ENCODE data around the gene KDM2B.

KDM2B gene

GRCh38 chr12:121451961-121452339, 128.9 kb downstream of the KDM2B start:
- DNase-seq (ENCODE audit: low read depth in 2 of 2), result no peak
- no peak overlapping the region for H3K4me3 ChIP-seq (replicated peaks in 1 of 2; ENCODE audit: low read depth in 2 of 2, low read length in 2 of 2)
- TF ChIP-seq CTCF (IDR thresholded peaks at IDR 0.05; ENCODE audit: low read depth, low read length), result no peak

- no peak for TF ChIP-seq CTCF (IDR thresholded peaks at IDR 0.05; ENCODE audit: low read depth, low read length)
- no peak for DNase-seq (ENCODE audit: low read depth in 2 of 2)
- H3K4me3 ChIP-seq (replicated peaks in 1 of 2; ENCODE audit: low read depth in 2 of 2, low read length in 2 of 2), result no peak overlapping the region
Measured at GRCh38 chr12:121448771-121449315, 132.0 kb downstream of the KDM2B start.

- no peak for DNase-seq (ENCODE audit: low read depth in 2 of 2)
- no peak for TF ChIP-seq CTCF (IDR thresholded peaks at IDR 0.05; ENCODE audit: low read depth, low read length)
- H3K4me3 ChIP-seq (replicated peaks in 1 of 2; ENCODE audit: low read depth in 2 of 2, low read length in 2 of 2), result no peak overlapping the region
Measured at GRCh38 chr12:121446750-121447149, 134.1 kb downstream of the KDM2B start.

- H3K4me3 ChIP-seq (replicated peaks in 1 of 2; ENCODE audit: low read depth in 2 of 2, low read length in 2 of 2), result no peak overlapping the region
- DNase-seq (ENCODE audit: low read depth in 2 of 2), result no peak
- no peak for TF ChIP-seq CTCF (IDR thresholded peaks at IDR 0.05; ENCODE audit: low read depth, low read length)
Measured at GRCh38 chr12:121444842-121445202, 136.0 kb downstream of the KDM2B start.

- no peak for DNase-seq (ENCODE audit: low read depth in 2 of 2)
- H3K4me3 ChIP-seq (replicated peaks in 1 of 2; ENCODE audit: low read depth in 2 of 2, low read length in 2 of 2), result no peak overlapping the region
- no peak for TF ChIP-seq CTCF (IDR thresholded peaks at IDR 0.05; ENCODE audit: low read depth, low read length)
Measured at GRCh38 chr12:121443911-121444841, 136.6 kb downstream of the KDM2B start.

GRCh38 chr12:121443193-121443870, 137.5 kb downstream of the KDM2B start:
- DNase-seq (ENCODE audit: low read depth in 2 of 2), result peak; percentile 81
- no peak overlapping the region for H3K4me3 ChIP-seq (replicated peaks in 1 of 2; ENCODE audit: low read depth in 2 of 2, low read length in 2 of 2)
- peak; percentile 95 for TF ChIP-seq CTCF (IDR thresholded peaks at IDR 0.05; ENCODE audit: low read depth, low read length)

Measured in cardiac fibroblast (primary cell).